ENCODE data around the gene OR11H12. TPM values are rescaled to one million over a fixed set of nuclear protein-coding genes. Genes with fewer than 3 reads are reported as not detected.
"Not testable (repeated sequence)": the region's sequence is repeated elsewhere in the genome, so short reads cannot be mapped to it uniquely, and the experiment has no call there.

OR11H12 gene
- not detected for polyA plus RNA-seq (2012; ENCODE audit: insufficient read depth, insufficient read length)

GRCh38 chr14:18600817-18601216 lies at the start of gene OR11H12:
OR11H12 (plus strand) TSS chr14:18601117; CDS start chr14:18601117, 0 bp downstream.
- not testable (repeated sequence) for H3K4me3 ChIP-seq (ENCODE audit: low read length)

GRCh38 chr14:18582908-18583307 lies 18.0 kb upstream of the OR11H12 start:
- not testable (repeated sequence) for DNase-seq (ENCODE audit: low read depth, low spot score)

More at GRCh38 chr14:18600817-18601216, at the start of gene OR11H12:
- DNase-seq (ENCODE audit: low read depth, low spot score): not testable (repeated sequence)

GRCh38 chr14:18626610-18627213 lies 25.8 kb downstream of the OR11H12 start:
- not testable (repeated sequence) for DNase-seq (ENCODE audit: low read depth, low spot score); H3K4me3 ChIP-seq (ENCODE audit: low read length)

More at GRCh38 chr14:18582908-18583307, 18.0 kb upstream of the OR11H12 start:
- not testable (repeated sequence) for H3K4me3 ChIP-seq (ENCODE audit: low read length)

GRCh38 chr14:18636066-18636465 lies 35.1 kb downstream of the OR11H12 start:
- H3K4me3 ChIP-seq (ENCODE audit: low read length); DNase-seq (ENCODE audit: low read depth, low spot score): not testable (repeated sequence)

GRCh38 chr14:18638032-18638431 lies 37.1 kb downstream of the OR11H12 start:
- not testable (repeated sequence) for H3K4me3 ChIP-seq (ENCODE audit: low read length); DNase-seq (ENCODE audit: low read depth, low spot score)

- DNase-seq (ENCODE audit: low read depth, low spot score); H3K4me3 ChIP-seq (ENCODE audit: low read length): not testable (repeated sequence)
Measured at GRCh38 chr14:18638785-18639184, 37.9 kb downstream of the OR11H12 start.

- not testable (repeated sequence) for H3K4me3 ChIP-seq (ENCODE audit: low read length); DNase-seq (ENCODE audit: low read depth, low spot score)
Measured at GRCh38 chr14:18646075-18646730, 45.3 kb downstream of the OR11H12 start.

All from Jurkat, Clone E6-1 (cell line).